HepG2 (cell line): ENCODE data around the gene BHLHE23. TPM values are rescaled to one million over a fixed set of nuclear protein-coding genes. Genes with fewer than 3 reads are reported as not detected.

Source experiments
- ATAC-seq: fragments of 200-7000 bp; cut with Tn5 transposase; 3 replicates; pipeline ENCODE4 v1.9.1; 2020; ENCODE audit warnings: mild to moderate bottlenecking, moderate library complexity
- BruUV-seq: library from RNA; stranded (reverse); fragments of 400-500 nt; replicated peaks from 2 replicates; lab custom pipeline; 2021; lab: Mats Ljungman, UMichigan
- CTCF ChIA-PET: fragments of 300-600 bp; formaldehyde crosslinking; extraction: SDS; loops from one replicate; lab custom pipeline; 2021; ENCODE audit warnings: low total read pairs, inconsistent platforms, low intra/inter-chr PET ratio; lab: Yijun Ruan, JAX
- POLR2A ChIA-PET: fragments of 350-600 bp; sonication (Branson Sonifier 250); formaldehyde crosslinking; loops from one replicate; lab custom pipeline; 2020; ENCODE audit warnings: antibody characterized with exemption, inconsistent platforms; lab: Yijun Ruan, JAX
- DNase-seq: peaks from one replicate; pipeline ENCODE4 v3.0.0-alpha.2; 2015; ENCODE audit warnings: low spot score
- FAIRE-seq: peaks from 3 replicates; lab custom pipeline; 2011; peaks lifted over from hg19 to GRCh38; lab: Jason Lieb, UNC
- H2AFZ ChIP-seq: one replicate; pipeline ENCODE4 v1.6.1; 2011; ENCODE audit warnings: low read length, inconsistent platforms
- H3K27ac ChIP-seq: fragments of 300-600 bp; 3 replicates; pipeline ENCODE4 v1.8.0; 2011; ENCODE audit warnings: mixed run types, mild to moderate bottlenecking, mixed read lengths, low read length, inconsistent platforms; ENCODE audit not compliant: insufficient read depth; ENCODE audit errors: extremely low read length
- H3K27me3 ChIP-seq, 2 experiments: fragments of 200-600 bp in 1 of 2; 2 replicates in 1 of 2; 3 replicates in 1 of 2; pipeline versions ENCODE4 v1.6.0 to v1.8.0; 2011; ENCODE audit warnings: low read length in 2 of 2, mild to moderate bottlenecking in 2 of 2, moderate library complexity in 2 of 2, inconsistent platforms in 1 of 2; ENCODE audit not compliant: insufficient read depth in 2 of 2, control insufficient read depth in 1 of 2
- H3K36me3 ChIP-seq, 2 experiments: fragments of 200-600 bp in 1 of 2; replicated peaks in 1 of 2; 2 replicates in 1 of 2; 3 replicates in 1 of 2; pipeline versions ENCODE4 v1.5.1 to v1.8.0; 2011; ENCODE audit warnings: low read length in 2 of 2, inconsistent platforms in 1 of 2; ENCODE audit not compliant: insufficient read depth in 2 of 2, control insufficient read depth in 1 of 2
- H3K4me1 ChIP-seq: 2 replicates; pipeline ENCODE4 v1.5.1; 2012; ENCODE audit warnings: low read length, inconsistent platforms; ENCODE audit not compliant: insufficient read depth
- H3K4me2 ChIP-seq: 2 replicates; pipeline ENCODE4 v1.6.0; 2011; ENCODE audit warnings: low read depth, low read length, inconsistent platforms
- H3K4me3 ChIP-seq, 3 experiments: fragments of 200-600 bp in 1 of 3; sonication (generic), shearing (Covaris generic) in 1 of 3; replicated peaks in 1 of 3; 2 replicates each; pipeline ENCODE4 v1.5.1; 2011 to 2016; ENCODE audit warnings: low read length in 3 of 3, inconsistent platforms in 2 of 3, low read depth in 2 of 3, mild to moderate bottlenecking in 2 of 3, control low read depth in 1 of 3, mixed read lengths in 1 of 3; ENCODE audit not compliant: insufficient read depth in 1 of 3
- H3K79me2 ChIP-seq: one replicate; pipeline ENCODE4 v1.6.1; 2011; ENCODE audit warnings: low read length, inconsistent platforms; ENCODE audit not compliant: insufficient read depth
- H3K9ac ChIP-seq: 2 replicates; pipeline ENCODE4 v1.6.0; 2011; ENCODE audit warnings: mild to moderate bottlenecking, low read depth, low read length, inconsistent platforms; ENCODE audit not compliant: insufficient read depth
- H3K9me3 ChIP-seq: 2 replicates; pipeline ENCODE4 v1.5.1; 2012; ENCODE audit warnings: mild to moderate bottlenecking, low read length
- H4K20me1 ChIP-seq: 2 replicates; pipeline ENCODE4 v1.6.0; 2011; ENCODE audit warnings: inconsistent platforms, mild to moderate bottlenecking, low read length, moderate library complexity; ENCODE audit not compliant: insufficient read depth
- AKAP8 ChIP-seq: sonication (generic); formaldehyde crosslinking; IDR thresholded peaks from 2 replicates; pipeline ENCODE4 v1.5.1; 2020; ENCODE audit warnings: mild to moderate bottlenecking, missing genetic modification reagents
- FOSL2 ChIP-seq: sonication (generic); formaldehyde crosslinking; IDR thresholded peaks from 2 replicates; pipeline ENCODE4 v1.4.0; 2020; ENCODE audit warnings: missing genetic modification reagents
- MTA1 ChIP-seq: sonication (generic); formaldehyde crosslinking; IDR thresholded peaks from 2 replicates; pipeline ENCODE4 v1.4.0; 2020; ENCODE audit warnings: missing genetic modification reagents, mild to moderate bottlenecking, borderline replicate concordance
- NR1H2 ChIP-seq: sonication (generic); formaldehyde crosslinking; IDR thresholded peaks from 2 replicates; pipeline ENCODE4 v1.8.1; 2022; ENCODE audit warnings: low read depth, missing genetic modification reagents, borderline replicate concordance
- NR2F2 ChIP-seq: IDR thresholded peaks from 2 replicates; pipeline ENCODE4 v1.6.1; 2012; ENCODE audit warnings: low read depth, inconsistent platforms, borderline replicate concordance
- PHF8 ChIP-seq: sonication (generic); formaldehyde crosslinking; IDR thresholded peaks from 2 replicates; pipeline ENCODE4 v1.5.0; 2020; ENCODE audit warnings: missing genetic modification reagents
- PTBP1 ChIP-seq: fragments of 200-400 bp; formaldehyde crosslinking; IDR thresholded peaks from 2 replicates; pipeline ENCODE4 v1.6.1; 2018; ENCODE audit warnings: low read length, low read depth; ENCODE audit not compliant: poor library complexity, severe bottlenecking
- RXRB ChIP-seq: IDR thresholded peaks from 2 replicates; pipeline ENCODE4 v1.6.1; 2016; ENCODE audit warnings: borderline replicate concordance, missing genetic modification reagents, missing compliant biosample characterization
- SCMH1 ChIP-seq: sonication (generic); formaldehyde crosslinking; IDR thresholded peaks from 2 replicates; pipeline ENCODE4 v1.9.0; 2021; ENCODE audit warnings: missing genetic modification reagents, mild to moderate bottlenecking, borderline replicate concordance
- ZBTB42 ChIP-seq: sonication (generic); formaldehyde crosslinking; IDR thresholded peaks from 2 replicates; pipeline ENCODE4 v1.5.0; 2020; ENCODE audit warnings: mild to moderate bottlenecking, missing genetic modification reagents
- ZFP41 ChIP-seq: sonication (generic); formaldehyde crosslinking; IDR thresholded peaks from 2 replicates; pipeline ENCODE4 v1.4.0; 2020; ENCODE audit warnings: mild to moderate bottlenecking, missing genetic modification reagents, borderline replicate concordance
- ZMYM2 ChIP-seq: sonication (generic); formaldehyde crosslinking; IDR thresholded peaks from 2 replicates; pipeline ENCODE4 v1.8.0; 2022; ENCODE audit warnings: mild to moderate bottlenecking, missing genetic modification reagents
- ZNF180 ChIP-seq: sonication (generic); formaldehyde crosslinking; IDR thresholded peaks from 2 replicates; pipeline ENCODE4 v1.4.0; 2020; ENCODE audit warnings: low read depth, missing genetic modification reagents, borderline replicate concordance
- ZNF224 ChIP-seq: sonication (generic); formaldehyde crosslinking; IDR thresholded peaks from 2 replicates; pipeline ENCODE4 v1.5.0; 2020; ENCODE audit warnings: mild to moderate bottlenecking, missing genetic modification reagents
- ZNF234 ChIP-seq: sonication (generic); formaldehyde crosslinking; conservative IDR thresholded peaks from 2 replicates; pipeline ENCODE4 v1.5.1; 2020; ENCODE audit warnings: mild to moderate bottlenecking, missing genetic modification reagents
- WGBS: methylation state at CpG from one replicate; pipeline ENCODE4 v1.1.6; 2017; ENCODE audit warnings: low lambda C conversion rate; 5-methylcytosine and 5-hydroxymethylcytosine counted together
- in situ Hi-C: cut with HindIII; loops from 2 replicates; pipeline ENCODE4 v1.10.0; 2017; ENCODE audit warnings: low pct_unique_long_range_greater_than_20kb; ENCODE audit not compliant: extremely low pct_ligation_motif_present
- intact Hi-C: fragments of 100-400 bp; cut with micrococcal nuclease; formaldehyde crosslinking; loops from one replicate; pipeline ENCODE4 v1.10.0; 2022; ENCODE audit not compliant: unreplicated experiment
- polyA plus RNA-seq, 8 experiments: library from polyadenylated mRNA; depleted of rRNA in 3 of 8; stranded (reverse) in 7 of 8; unstranded in 1 of 8; fragments of >200 nt; fragmentation: Illumina TruSeq in 4 of 8; extraction: Trizol in 4 of 8; gene quantifications; 2 replicates each; pipeline versions ENCODE4 v1.2.1 to v1.2.3, GENCODE V29; 2011 to 2016; ENCODE audit warnings: low read depth in 4 of 8, missing spikeins in 1 of 8, mixed read lengths in 1 of 8; ENCODE audit not compliant: insufficient read depth in 1 of 8
- total RNA-seq, 5 experiments: library from RNA; depleted of rRNA; stranded (reverse); fragments of >200 nt; fragmentation: Illumina TruSeq; extraction: Trizol; gene quantifications; 2 replicates each; pipeline ENCODE4 v1.2.3, GENCODE V29; 2016; ENCODE audit warnings: low read depth in 1 of 5
- TF ChIP-seq, protein P1 (sequence below): sonication (generic); formaldehyde crosslinking; IDR thresholded peaks from 2 replicates; pipeline ENCODE4 v1.4.0; 2020; ENCODE audit warnings: mild to moderate bottlenecking, low read depth, missing genetic modification reagents
- TF ChIP-seq, protein P2 (sequence below): sonication (generic); formaldehyde crosslinking; IDR thresholded peaks from 2 replicates; pipeline ENCODE4 v1.8.0; 2022; ENCODE audit warnings: low read depth, missing genetic modification reagents
- TF ChIP-seq, protein P3 (sequence below): sonication (generic); formaldehyde crosslinking; IDR thresholded peaks from 2 replicates; pipeline ENCODE4 v1.5.0; 2020; ENCODE audit warnings: mild to moderate bottlenecking, missing genetic modification reagents, borderline replicate concordance
- TF ChIP-seq, protein P4 (sequence below): sonication (generic); formaldehyde crosslinking; IDR thresholded peaks from 2 replicates; pipeline ENCODE4 v1.5.0; 2020; ENCODE audit warnings: missing genetic modification reagents, mild to moderate bottlenecking, borderline replicate concordance

Gene BHLHE23
- total and polyA plus RNA-seq, 2 of the 13 experiments (the other 11 are each of a cell fraction or from before 2014, with no cell fraction given), result not detected

- FAIRE-seq, result no peak
- Histone ChIP-seq H3K27me3 (peaks cover 15 to 38% of the 10 kb centered on the region in 2 experiments), H4K20me1 (peaks cover 33% of the 10 kb centered on the region; the same call in 1 of the 2 replicates), H3K36me3 (peaks cover 18 to 19% of the 10 kb centered on the region in 2 experiments), H3K4me3 (peak overlapping the region in 1 of 3 experiments; percentile 69; a peak in 1 of 6 replicates), H3K79me2 (no peaks in the 10 kb centered on the region), H3K27ac (no peak overlapping the region), H3K4me1 (peaks cover 45% of the 10 kb centered on the region), H2AFZ (no peak overlapping the region), H3K9ac (no peak overlapping the region), H3K4me2 (peak overlapping the region; percentile 80), H3K9me3 (no peaks in the 10 kb centered on the region)
- POLR2A ChIA-PET, result interaction anchor here (0.6 to 2.8 kb wide), 7 partner anchors 7 to 1286 kb away, joined by 3 to 20 read pairs (median 5); partner anchors contain the start of gene GID8
- CTCF ChIA-PET, result no interaction called here
- WGBS, result 46% methylated on average over 8 of the region's 8 CpGs
- DNase-seq, result peak; percentile 54
- in situ Hi-C loops, result no loop called here
- BruUV-seq, result no TSS peak
- peak; percentile 17 for ATAC-seq
- intact Hi-C loops, result no loop called here
- TF ChIP-seq RXRB (CRISPR knock-in tag) (0 out of 2 replicates have a peak, but pooled peaks have one; percentile 1), ZMYM2 (CRISPR knock-in tag) (peak; percentile 66; the same call in 1 of the 2 replicates), ZNF234 (no peak), SCMH1 (CRISPR knock-in tag) (no peak), AKAP8 (CRISPR knock-in tag) (peak; percentile 56; the same call in 1 of the 2 replicates), NR2F2 (0 out of 2 replicates have a peak, but pooled peaks have one; percentile 34), PHF8 (CRISPR knock-in tag) (no peak), PTBP1 (no peak), FOSL2 (CRISPR knock-in tag) (no peak), ZBTB42 (CRISPR knock-in tag) (no peak), ZFP41 (CRISPR knock-in tag) (no peak), ZNF180 (no peak), NR1H2 (CRISPR knock-in tag) (no peak), ZNF224 (CRISPR knock-in tag) (0 out of 2 replicates have a peak, but pooled peaks have one; percentile 28), MTA1 (CRISPR knock-in tag) (peak; percentile 13; the same call in 1 of the 2 replicates)
- TF ChIP-seq, protein P1, sequence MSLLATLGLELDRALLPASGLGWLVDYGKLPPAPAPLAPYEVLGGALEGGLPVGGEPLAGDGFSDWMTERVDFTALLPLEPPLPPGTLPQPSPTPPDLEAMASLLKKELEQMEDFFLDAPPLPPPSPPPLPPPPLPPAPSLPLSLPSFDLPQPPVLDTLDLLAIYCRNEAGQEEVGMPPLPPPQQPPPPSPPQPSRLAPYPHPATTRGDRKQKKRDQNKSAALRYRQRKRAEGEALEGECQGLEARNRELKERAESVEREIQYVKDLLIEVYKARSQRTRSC (CRISPR knock-in tag), result 0 out of 2 replicates have a peak, but pooled peaks have one; percentile 57
- TF ChIP-seq, protein P2, sequence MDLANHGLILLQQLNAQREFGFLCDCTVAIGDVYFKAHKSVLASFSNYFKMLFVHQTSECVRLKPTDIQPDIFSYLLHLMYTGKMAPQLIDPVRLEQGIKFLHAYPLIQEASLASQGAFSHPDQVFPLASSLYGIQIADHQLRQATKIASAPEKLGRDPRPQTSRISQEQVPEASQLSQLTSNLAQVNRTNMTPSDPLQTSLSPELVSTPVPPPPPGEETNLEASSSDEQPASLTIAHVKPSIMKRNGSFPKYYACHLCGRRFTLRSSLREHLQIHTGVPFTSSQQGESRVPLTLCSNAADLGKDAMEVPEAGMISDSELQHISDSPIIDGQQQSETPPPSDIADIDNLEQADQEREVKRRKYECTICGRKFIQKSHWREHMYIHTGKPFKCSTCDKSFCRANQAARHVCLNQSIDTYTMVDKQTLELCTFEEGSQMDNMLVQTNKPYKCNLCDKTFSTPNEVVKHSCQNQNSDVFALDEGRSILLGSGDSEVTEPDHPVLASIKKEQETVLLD, result no peak
- TF ChIP-seq, protein P3, sequence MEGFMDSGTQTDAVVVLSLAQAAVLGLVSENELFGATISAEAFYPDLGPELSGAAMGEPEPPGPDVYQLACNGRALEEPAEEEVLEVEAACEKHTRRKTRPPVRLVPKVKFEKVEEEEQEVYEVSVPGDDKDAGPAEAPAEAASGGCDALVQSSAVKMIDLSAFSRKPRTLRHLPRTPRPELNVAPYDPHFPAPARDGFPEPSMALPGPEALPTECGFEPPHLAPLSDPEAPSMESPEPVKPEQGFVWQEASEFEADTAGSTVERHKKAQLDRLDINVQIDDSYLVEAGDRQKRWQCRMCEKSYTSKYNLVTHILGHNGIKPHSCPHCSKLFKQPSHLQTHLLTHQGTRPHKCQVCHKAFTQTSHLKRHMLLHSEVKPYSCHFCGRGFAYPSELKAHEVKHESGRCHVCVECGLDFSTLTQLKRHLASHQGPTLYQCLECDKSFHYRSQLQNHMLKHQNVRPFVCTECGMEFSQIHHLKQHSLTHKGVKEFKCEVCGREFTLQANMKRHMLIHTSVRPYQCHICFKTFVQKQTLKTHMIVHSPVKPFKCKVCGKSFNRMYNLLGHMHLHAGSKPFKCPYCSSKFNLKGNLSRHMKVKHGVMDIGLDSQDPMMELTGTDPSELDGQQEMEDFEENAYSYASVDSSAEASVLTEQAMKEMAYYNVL, result peak; percentile 5; the same call in 1 of the 2 replicates
- TF ChIP-seq, protein P4, sequence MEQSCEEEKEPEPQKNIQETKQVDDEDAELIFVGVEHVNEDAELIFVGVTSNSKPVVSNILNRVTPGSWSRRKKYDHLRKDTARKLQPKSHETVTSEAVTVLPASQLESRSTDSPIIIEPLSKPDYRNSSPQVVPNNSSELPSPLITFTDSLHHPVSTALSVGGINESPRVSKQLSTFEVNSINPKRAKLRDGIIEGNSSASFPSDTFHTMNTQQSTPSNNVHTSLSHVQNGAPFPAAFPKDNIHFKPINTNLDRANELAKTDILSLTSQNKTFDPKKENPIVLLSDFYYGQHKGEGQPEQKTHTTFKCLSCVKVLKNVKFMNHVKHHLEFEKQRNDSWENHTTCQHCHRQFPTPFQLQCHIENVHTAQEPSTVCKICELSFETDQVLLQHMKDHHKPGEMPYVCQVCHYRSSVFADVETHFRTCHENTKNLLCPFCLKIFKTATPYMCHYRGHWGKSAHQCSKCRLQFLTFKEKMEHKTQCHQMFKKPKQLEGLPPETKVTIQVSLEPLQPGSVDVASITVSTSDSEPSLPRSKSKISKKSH (CRISPR knock-in tag), result no peak
Measured at GRCh38 chr20:62969939-62970306, 36.8 kb downstream of the BHLHE23 start.
